HuH-7 (cell line): Measurements from ENCODE around the gene BCR.
"Not testable (repeated sequence)": the region's sequence is repeated elsewhere in the genome, so short reads cannot be mapped to it uniquely, and the experiment has no call there.

Experiments used
- DNase-seq: peaks from one replicate; pipeline ENCODE4 v3.0.0; 2011; ENCODE audit warnings: low spot score

BCR gene

DNA sequence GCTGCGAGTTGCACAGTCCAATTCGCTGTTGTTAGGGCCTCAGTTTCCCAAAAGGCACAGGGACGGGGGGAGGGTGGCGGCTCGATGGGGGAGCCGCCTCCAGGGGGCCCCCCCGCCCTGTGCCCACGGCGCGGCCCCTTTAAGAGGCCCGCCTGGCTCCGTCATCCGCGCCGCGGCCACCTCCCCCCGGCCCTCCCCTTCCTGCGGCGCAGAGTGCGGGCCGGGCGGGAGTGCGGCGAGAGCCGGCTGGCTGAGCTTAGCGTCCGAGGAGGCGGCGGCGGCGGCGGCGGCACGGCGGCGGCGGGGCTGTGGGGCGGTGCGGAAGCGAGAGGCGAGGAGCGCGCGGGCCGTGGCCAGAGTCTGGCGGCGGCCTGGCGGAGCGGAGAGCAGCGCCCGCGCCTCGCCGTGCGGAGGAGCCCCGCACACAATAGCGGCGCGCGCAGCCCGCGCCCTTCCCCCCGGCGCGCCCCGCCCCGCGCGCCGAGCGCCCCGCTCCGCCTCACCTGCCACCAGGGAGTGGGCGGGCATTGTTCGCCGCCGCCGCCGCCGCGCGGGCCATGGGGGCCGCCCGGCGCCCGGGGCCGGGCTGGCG lies at the start of gene BCR:
BCR (plus strand) TSS at position 209 of the 592 bp plus-strand sequence. CDS start 452 bp downstream, outside the sequence.
- peak; percentile 92 for DNase-seq

GRCh38 chr22:23130697-23131096 lies 49.6 kb upstream of the BCR start:
- DNase-seq: no peak

DNA sequence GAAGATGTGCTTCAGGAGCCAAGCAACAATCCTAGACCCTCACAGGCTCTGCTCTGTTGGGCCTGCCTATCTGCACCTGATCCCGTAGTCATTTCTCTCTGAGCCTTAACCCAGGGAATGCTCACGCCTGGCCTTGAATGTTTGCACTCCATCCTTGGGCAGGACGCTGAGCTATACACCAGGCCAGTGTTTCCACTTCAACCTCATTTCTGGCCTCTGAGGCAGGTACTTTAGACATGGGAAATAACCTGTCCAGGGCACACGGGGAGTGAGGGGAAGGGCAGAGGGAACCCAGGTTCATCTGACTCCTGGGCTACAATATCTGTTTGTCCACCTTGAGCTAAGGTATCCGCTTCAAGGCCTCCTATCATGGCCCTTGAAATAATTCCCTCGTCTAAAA lies 48.4 kb upstream of the BCR start:
- no peak for DNase-seq

- DNase-seq: no peak
These were observed 47.8 kb upstream of the BCR start for GRCh38 chr22:23132376-23133091.

DNA sequence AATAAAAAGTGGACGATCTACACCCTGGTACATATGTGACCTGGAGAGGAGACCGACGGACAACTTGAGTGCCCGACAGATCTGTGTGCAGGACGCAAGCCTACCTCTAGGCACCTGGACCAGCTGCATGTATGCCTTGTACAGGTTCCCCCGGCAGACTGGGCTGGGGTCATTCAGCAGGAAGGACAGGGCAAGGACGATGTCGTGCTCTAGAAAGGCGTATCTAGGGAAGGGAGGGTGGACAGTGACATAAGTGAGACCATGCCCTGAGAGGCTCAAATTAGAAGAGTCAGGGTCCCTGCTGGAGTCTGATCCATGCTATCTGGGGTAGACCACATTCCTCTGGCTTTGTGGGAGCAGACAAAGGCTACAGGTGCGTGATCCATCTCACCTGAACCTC lies 46.4 kb upstream of the BCR start:
- DNase-seq: no peak

DNA sequence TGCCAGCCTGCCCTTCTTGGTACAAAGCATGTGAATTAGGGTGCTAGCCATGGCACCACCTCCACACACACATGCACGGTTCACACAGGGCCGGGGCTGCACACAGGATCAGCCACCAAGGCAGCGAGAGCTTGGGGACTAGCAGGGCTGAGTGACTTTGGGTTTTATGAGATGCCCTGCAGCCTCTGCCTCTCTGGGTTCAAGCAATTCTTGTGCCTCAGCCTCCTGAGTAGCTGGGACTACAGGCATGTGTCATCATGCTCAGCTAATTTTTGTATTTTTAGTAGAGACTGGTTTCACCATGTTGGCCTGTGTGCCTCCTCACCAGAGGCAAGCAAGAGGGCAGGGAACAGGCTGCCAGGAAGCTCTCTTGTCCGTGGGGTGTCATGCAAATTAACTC lies 43.3 kb upstream of the BCR start:
- DNase-seq: not testable (repeated sequence)

GRCh38 chr22:23137468-23137867 lies 42.8 kb upstream of the BCR start:
- DNase-seq: no peak

DNA sequence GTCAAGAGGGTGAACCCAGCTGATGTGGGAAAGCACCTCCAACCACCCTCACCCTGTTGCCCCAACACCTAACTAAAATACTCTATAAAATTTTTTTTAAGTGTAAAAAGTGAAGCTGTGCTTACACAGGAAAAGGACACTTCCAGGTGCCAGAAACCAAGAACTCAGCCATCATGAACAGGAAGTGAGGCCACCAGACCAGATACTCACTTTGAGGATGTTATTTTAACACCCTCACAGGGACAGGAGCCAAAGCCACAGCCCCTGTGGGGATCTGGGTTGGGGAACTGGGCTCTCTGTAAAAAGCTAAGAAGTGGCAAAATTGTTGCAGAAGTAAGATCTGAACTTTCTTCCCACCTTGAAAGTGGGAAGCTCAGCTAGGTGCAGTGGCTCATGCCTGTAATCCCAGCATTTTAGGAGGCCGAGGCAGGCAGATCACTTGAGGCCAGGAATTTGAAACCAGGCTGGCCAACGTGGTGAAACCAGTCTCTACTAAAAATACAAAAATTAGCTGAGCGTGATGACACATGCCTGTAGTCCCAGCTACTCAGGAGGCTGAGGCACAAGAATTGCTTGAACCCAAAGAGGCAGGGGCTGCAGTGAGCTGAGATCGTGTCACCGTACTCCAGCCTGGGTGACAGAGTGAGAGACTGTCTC lies 42.3 kb upstream of the BCR start:
- no peak for DNase-seq

- DNase-seq: no peak
These were observed 41.5 kb upstream of the BCR start for GRCh38 chr22:23138584-23139435.

DNA sequence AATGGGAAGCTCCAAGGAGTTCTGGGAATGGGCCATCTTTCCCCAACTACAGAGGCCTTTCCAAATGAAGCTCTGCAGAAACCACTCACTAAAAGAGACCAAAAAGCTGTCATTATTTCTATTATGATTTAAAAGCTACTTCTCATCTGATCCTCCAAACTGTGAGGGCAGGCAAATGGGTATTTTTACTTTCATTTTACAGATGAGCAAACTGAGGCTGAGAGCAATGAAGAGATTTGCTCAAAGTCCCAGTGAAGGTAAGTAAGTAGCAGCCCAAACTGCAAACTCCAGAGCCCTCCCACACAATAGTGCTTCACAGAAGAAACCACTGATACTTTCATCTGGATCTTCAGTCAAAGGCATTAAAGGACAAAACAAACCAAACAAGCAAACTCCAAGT lies 39.9 kb upstream of the BCR start:
- DNase-seq: no peak

- DNase-seq: no peak
These were observed 37.7 kb upstream of the BCR start for GRCh38 chr22:23142546-23143105.

DNA sequence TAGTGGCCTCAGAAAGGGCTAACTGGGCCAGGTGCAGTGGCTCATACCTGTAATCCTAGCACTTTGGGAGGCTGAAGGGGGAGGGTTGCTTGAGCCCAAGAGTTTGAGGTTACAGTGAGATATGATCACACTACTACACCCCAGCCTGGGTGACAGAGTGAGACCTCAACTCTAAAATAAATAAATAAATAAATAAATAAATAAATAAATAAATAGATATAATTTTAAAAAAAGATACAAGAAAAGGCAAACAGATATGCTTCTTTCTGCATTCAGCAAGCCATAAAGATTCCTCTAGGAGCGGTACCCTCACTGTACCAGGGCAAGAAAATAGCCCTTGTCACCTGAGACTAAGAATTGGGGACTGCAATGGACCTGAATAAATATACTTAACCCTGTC lies 37.2 kb upstream of the BCR start:
- DNase-seq: no peak

- no peak for DNase-seq
These were observed 35.9 kb upstream of the BCR start for GRCh38 chr22:23144432-23144831.

DNA sequence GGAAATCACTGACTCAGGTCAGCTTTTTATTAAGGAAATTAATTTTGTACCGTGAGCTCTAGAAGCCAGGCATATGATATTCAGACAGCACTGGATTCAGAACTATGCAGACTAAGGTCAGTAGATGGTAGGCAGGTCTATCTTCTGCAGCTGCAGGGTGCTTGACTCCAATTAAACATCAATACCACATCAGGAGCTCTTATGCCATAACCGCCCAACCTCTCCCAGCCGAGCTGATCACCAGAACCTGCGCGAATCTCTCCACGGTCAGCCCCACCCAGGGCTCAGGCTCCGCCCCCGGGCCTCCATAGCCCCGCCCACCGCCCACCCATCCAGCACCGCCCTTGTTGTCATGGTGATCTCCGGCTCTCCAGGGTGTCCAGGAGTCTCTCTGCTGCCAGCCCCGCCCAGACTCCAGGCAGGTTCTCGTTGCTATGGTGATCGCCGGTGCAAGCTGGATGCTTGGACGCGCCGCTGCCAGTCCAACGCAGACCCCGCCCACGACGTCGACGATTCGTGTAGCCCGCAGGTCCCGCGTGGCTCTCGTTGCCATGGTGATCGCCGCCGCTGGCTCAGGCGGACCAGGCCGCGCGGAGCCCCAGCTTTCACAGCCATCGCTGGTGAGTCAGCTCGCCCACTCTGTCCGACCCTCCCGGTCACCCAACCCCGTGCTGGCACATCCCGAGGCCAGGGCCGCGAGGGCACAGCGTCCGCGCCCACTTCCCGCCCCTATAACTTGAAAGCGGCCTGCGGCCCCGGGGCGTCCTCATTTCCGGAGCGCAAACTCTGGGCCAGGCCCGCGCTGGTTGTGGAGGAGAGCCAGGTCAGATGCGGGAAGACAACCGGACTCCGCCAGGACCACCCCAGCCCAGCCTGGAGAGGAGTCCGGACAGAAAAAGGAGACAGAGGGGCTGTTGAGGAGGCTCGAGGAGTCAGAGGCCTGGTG lies 35.1 kb upstream of the BCR start, which contains the start of gene RAB36:
RAB36 (plus strand) TSS at position 546 of the 946 bp plus-strand sequence. CDS start 1,140 bp downstream, outside the sequence.
- DNase-seq: peak; percentile 57

DNA sequence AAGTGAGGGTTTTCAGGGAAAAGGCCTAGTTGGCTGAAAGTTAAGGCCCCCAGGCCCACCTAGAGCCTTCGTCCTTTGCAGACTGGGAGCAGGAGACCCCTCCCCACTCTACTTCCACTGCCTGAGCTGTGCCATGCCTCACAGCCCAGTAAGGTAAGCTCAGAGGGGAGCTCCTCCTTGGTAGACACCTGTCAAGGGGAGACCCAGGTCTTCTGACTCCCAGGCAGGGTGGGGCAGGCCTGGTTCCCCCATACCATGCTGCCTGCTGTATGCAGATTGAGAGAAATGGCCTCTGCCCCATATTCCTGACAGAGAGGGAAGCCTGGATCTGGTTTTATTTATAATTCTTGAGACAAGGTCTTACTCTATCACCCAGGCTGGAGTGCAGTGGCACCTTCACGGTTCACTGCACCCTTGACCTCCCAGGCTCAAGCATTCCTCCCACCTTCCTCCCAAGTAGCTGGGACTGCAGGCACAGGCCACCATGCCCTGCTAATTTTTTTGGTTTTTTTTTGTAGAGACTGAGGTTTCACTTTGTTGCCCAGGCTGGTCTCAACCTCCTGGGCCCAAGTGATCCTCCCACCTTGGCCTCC lies 34.3 kb upstream of the BCR start:
- DNase-seq: no peak

DNA sequence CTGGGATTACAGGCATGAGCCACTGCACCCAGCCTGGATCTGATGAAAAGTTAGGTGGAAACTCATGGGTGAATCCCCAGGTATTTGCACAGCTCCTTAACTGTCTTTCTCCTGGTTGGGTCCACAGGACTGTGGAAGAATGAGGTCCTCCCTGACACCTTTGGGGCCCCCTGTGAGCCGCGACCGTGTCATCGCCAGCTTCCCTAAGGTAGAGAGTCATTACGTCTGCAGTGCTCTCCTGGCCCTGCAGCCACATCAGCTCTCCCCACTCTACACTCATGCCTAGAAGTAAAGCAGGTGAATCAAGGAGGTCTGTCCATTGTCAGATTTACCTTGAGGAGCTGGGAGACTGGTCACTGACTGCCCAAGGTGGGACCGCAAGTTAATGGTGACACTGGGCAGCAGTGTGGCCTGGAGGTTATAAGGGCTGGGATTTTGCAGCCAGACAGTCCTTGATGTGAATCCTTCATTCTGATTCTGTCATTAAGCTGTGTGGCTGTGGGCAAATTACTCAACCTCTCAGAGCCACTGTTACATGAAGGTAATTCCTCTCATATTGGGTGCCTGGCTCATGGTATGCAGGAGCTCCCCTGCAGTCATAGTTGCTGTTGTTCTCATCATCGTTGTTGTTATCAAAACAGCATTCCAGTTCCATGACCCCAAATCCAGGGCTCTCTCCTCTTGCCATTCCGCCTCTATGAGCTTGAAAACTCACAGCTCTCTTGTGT lies 33.7 kb upstream of the BCR start:
- DNase-seq: no peak

DNA sequence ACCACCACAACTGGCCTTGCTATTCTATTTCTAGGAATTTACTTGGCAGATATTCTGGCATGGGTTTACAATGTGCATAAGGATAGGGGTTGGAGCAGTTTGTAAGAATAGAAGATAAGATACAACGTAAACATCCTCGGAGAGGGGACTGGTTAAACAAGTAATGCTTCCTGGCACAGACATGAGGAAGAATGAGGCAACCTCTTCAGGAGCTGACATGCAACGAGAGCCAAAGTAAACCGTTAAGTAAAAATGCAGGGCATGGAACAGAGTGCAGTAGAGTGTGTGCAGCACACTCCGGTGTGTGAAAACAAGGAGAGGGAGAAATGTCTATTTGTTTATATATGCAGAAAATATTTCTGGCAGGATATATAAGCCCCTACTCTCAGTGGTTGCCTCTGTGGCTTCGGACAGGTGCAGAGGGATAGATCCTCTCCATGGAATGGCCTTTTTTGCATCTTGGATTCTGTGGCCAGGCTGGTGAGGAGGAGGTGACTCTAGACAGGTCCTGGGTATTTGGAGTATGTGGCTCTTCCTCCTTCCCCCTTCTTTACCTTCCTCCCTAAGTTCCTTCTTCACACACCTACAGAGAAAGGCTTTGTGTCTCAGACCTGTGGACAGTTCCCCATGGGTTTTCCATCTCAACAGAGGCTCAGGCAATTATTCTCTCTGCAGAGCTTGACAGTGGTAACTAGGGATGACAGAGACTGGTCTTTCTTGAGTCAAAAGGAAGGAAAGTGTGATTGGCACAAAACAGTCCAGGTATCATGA lies 32.5 kb upstream of the BCR start:
- no peak for DNase-seq

GRCh38 chr22:23149743-23150238 lies 30.5 kb upstream of the BCR start:
- DNase-seq: no peak

DNA sequence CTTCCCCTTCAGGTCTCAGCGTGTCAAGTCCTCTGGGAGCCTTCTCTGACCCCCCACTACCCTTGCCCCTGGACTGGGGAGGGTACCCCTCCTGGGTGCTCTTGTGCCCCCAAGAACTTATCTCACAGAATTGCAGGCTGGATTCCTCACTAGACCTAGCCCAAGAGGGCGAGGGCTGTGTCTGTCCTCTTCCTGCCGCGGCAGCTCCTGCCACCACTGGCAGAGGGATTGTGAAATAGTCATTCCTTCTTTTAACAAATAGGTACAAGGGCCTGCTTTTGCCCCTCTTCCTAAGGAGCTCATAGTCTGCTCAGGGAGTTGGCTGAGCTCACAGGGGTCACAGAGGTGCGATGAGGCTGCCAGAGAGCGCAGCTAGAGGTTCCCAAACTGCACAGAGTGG lies 29.5 kb upstream of the BCR start:
- DNase-seq: no peak
